Chondrocyte (in vitro differentiated cells): Measurements from ENCODE around the gene ANGPTL8. TPM values are rescaled to one million over a fixed set of nuclear protein-coding genes. Genes with fewer than 3 reads are reported as not detected.

Experiments used
- DNase-seq: peaks from one replicate; pipeline ENCODE4 v3.0.0; 2021; ENCODE audit warnings: mixed read lengths, low spot score
- H3K27ac Mint-ChIP-seq: one replicate; pipeline ENCODE4 v1.8.0; 2021; ENCODE audit warnings: mild to moderate bottlenecking, moderate library complexity, mixed read lengths; ENCODE audit not compliant: unreplicated experiment
- H3K27me3 Mint-ChIP-seq: 2 replicates; pipeline ENCODE4 v1.8.0; 2021; ENCODE audit warnings: low read depth, mixed read lengths
- H3K36me3 Mint-ChIP-seq: 2 replicates; pipeline ENCODE4 v1.8.0; 2021; ENCODE audit warnings: low read depth, mixed read lengths
- H3K4me1 Mint-ChIP-seq: 2 replicates; pipeline ENCODE4 v1.8.0; 2021; ENCODE audit warnings: low read depth, mild to moderate bottlenecking, mixed read lengths
- H3K4me3 Mint-ChIP-seq: one replicate; pipeline ENCODE4 v1.8.0; 2021; ENCODE audit warnings: mild to moderate bottlenecking, moderate library complexity, mixed read lengths; ENCODE audit not compliant: unreplicated experiment
- H3K9me3 Mint-ChIP-seq: 2 replicates; pipeline ENCODE4 v1.8.0; 2021; ENCODE audit warnings: low read depth, mixed read lengths
- total RNA-seq: library from RNA; stranded (reverse); gene quantifications from 3 replicates; pipeline ENCODE4 v1.2.1, GENCODE V29; 2021
- TF ChIP-seq, protein P1 (sequence below): fragments of 200-600 bp; sonication (generic); IDR thresholded peaks from 2 replicates; pipeline ENCODE4 v1.5.0; 2021; ENCODE audit warnings: antibody characterized with exemption, mild to moderate bottlenecking, moderate library complexity

Gene ANGPTL8
- total RNA-seq, 1 donor from 2014 or later = not detected

DNA sequence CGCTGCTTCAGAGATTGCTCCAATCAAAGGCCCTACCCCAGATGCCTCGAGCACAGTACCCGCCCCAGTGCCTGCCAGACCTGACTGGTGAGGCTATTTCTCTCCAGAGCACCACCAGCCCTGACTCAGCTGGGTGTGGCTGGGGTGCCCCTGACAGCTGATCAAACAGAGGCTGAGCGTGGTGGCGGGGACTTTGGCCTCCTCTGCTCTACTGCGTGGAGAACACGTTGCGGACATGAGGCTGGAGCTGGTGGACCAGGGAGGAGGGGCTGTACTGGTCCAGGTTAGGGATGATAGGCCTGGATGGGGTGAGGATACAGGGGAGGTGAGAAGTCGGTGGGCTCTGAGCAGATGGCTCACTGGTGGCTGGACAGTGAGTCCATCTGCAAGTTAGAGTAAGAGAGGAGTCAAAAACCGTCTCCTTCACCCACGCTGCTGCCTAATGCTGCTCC is 26.4 kb downstream of the ANGPTL8 start:
- Mint-ChIP-seq H3K27ac (no peak overlapping the region), H3K27me3 (no peaks in the 10 kb centered on the region), H3K4me1 (peaks cover 37% of the 10 kb centered on the region), H3K36me3 (no peaks in the 10 kb centered on the region), H3K9me3 (no peaks in the 10 kb centered on the region), H3K4me3 (no peak overlapping the region)
- TF ChIP-seq, protein P1, sequence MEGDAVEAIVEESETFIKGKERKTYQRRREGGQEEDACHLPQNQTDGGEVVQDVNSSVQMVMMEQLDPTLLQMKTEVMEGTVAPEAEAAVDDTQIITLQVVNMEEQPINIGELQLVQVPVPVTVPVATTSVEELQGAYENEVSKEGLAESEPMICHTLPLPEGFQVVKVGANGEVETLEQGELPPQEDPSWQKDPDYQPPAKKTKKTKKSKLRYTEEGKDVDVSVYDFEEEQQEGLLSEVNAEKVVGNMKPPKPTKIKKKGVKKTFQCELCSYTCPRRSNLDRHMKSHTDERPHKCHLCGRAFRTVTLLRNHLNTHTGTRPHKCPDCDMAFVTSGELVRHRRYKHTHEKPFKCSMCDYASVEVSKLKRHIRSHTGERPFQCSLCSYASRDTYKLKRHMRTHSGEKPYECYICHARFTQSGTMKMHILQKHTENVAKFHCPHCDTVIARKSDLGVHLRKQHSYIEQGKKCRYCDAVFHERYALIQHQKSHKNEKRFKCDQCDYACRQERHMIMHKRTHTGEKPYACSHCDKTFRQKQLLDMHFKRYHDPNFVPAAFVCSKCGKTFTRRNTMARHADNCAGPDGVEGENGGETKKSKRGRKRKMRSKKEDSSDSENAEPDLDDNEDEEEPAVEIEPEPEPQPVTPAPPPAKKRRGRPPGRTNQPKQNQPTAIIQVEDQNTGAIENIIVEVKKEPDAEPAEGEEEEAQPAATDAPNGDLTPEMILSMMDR = no peak
- DNase-seq = no peak

DNA sequence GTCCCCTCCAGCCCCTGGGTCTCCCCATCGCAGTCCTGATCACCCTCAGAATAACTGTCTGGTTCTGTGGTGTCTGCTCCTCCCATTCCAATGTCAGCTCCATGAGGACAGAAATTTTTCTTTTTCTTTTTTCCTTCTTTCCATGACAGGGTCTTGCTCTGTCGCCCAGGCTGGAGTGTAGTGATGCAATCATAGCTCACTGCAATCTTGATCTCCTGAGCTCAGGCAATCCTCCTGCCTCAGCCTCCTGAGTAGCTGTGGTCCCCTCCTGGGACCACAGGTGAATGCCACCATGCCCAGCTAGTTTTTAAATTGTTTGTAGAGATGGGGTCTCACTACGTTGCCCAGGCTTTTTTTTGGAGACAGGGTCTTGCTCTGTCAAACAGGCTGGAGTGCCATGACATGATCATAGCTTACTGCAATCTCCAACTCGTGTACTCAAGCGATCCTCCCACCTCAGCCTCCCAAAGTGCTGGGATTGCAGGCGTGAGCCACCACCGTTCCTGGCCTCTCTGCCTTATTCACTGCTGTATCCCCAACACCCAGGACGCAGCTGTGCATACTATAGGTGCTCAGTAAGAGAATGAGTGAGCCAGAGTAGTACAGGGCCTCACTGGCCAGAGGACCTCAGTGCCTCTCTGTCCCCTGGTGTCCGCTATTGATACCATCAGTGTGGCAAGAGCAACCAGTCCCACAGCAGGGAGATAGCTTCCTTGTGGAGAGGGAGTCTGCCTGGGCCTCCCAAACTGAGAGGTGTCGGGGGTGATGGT is 28.1 kb downstream of the ANGPTL8 start:
- TF ChIP-seq, protein P1 = no peak
- Mint-ChIP-seq H3K4me1 (peaks cover 34% of the 10 kb centered on the region), H3K27me3 (no peaks in the 10 kb centered on the region), H3K9me3 (no peaks in the 10 kb centered on the region), H3K4me3 (no peak overlapping the region), H3K27ac (no peak overlapping the region), H3K36me3 (no peaks in the 10 kb centered on the region)
- no peak for DNase-seq

DNA sequence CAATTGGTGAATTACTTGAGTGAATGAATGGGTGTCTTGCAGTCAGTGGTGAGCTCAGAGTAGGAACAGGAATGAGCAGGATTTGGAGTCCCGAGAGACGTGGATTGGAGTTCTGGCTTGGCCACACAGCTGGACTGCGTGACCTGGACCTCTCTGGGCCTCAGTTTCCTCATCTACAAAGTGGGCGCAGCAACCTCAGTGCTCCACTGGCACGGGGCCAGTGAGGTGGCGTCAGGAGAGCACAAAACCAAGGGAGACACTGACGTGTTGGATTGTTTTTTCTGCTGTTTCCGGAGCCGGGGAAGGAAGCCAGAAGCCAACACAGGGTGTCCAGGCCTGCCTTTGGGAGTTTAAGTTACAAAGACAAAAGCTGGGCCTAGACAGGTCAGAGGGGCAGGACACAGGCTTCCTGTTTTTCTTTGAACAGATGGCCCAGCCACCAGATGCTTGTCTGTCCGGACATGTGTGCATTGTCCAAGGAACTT is 29.4 kb downstream of the ANGPTL8 start:
- Mint-ChIP-seq H3K27ac (peak overlapping the region; percentile 92), H3K9me3 (no peaks in the 10 kb centered on the region), H3K4me3 (no peak overlapping the region), H3K27me3 (no peaks in the 10 kb centered on the region), H3K36me3 (no peaks in the 10 kb centered on the region), H3K4me1 (peaks cover 34% of the 10 kb centered on the region)
- no peak for DNase-seq
- TF ChIP-seq, protein P1 = no peak

DNA sequence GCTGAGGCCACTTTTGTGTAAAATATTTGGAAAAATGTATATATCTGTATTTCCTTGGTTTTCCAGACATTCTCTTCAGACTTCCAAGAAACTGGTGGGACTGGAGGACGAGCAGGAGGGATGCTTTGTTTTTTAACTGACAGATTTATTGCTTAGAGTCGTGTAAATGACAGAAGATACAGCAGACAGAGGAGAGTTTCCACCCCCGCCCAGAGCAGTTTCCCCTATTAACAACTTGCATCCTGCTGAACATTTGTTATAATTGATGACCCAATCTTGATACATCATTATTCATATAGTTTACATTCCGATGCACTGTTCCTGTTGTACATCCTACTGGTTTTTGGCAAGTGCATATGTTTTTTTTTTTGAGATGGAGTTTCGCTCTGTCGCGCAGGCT is 30.0 kb downstream of the ANGPTL8 start:
- TF ChIP-seq, protein P1 = no peak
- Mint-ChIP-seq H3K27me3 (no peaks in the 10 kb centered on the region), H3K36me3 (no peaks in the 10 kb centered on the region), H3K27ac (peak overlapping the region; percentile 92), H3K4me1 (peaks cover 34% of the 10 kb centered on the region), H3K9me3 (no peaks in the 10 kb centered on the region), H3K4me3 (no peak overlapping the region)
- DNase-seq = no peak

DNA sequence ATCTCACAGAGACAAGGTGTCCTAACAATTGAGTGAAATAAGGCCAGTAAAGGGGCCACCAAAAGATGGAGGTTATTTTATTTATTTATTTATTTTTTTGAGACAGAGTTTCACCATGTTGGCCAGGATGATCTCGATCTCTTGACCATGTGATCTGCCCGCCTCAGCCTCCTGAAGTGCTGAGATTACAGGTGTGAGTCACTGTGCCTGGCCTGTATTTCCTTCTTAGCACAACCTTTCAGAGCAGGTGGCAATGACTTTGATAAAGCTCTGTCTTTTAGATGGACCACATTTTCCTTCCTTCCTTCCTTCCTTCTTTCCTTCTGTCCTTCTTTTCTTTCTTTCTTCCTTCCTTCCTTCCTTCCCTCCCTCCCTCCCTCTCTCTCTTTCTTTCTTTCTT is 33.9 kb downstream of the ANGPTL8 start:
- DNase-seq = no peak
- H3K27me3 Mint-ChIP-seq = peaks cover 2% of the 10 kb centered on the region
- TF ChIP-seq, protein P1 = no peak
- H3K36me3 Mint-ChIP-seq = no peaks in the 10 kb centered on the region
- no peak overlapping the region for H3K4me3 Mint-ChIP-seq
- H3K4me1 Mint-ChIP-seq = peaks cover 13% of the 10 kb centered on the region
- H3K9me3 Mint-ChIP-seq = no peaks in the 10 kb centered on the region
- H3K27ac Mint-ChIP-seq = no peak overlapping the region
